Tibial artery (tissue), 4 donors: ENCODE data around the gene SGF29.
"Not testable (repeated sequence)": the region's sequence is repeated elsewhere in the genome, so short reads cannot be mapped to it uniquely, and the experiment has no call there.

ENCODE experiments used
- DNase-seq, 2 donors: peaks; one replicate each; pipeline ENCODE4 v3.0.0-alpha.2; 2019
- H3K27ac ChIP-seq, 2 donors: fragments of 200-600 bp; sonication (generic) in 1 of 2; 1 replicate in 1 of 2; 2 replicates in 1 of 2; pipeline ENCODE4 v1.5.1; 2018 to 2019; ENCODE audit warnings: mild to moderate bottlenecking in 1 of 2
- H3K27me3 ChIP-seq, 2 donors: fragments of 200-600 bp; sonication (generic) in 1 of 2; one replicate each; pipeline versions ENCODE4 v1.5.1 to v1.6.0; 2016 to 2019
- H3K36me3 ChIP-seq, 3 donors: fragments of 200-600 bp; sonication (generic) in 2 of 3; one replicate each; pipeline ENCODE4 v1.5.1; 2016 to 2019; ENCODE audit warnings: mild to moderate bottlenecking in 2 of 3
- H3K4me1 ChIP-seq, 4 donors: fragments of 200-600 bp; sonication (generic) in 2 of 4; 1 replicate in 3 of 4; 2 replicates in 1 of 4; pipeline ENCODE4 v1.5.1; 2016 to 2019
- H3K4me3 ChIP-seq, 2 donors: fragments of 200-600 bp; sonication (generic) in 1 of 2; 1 replicate in 1 of 2; 2 replicates in 1 of 2; pipeline ENCODE4 v1.5.1; 2018 to 2019; ENCODE audit warnings: mild to moderate bottlenecking in 2 of 2
- H3K9me3 ChIP-seq, 3 donors: fragments of 200-600 bp; sonication (generic) in 1 of 3; one replicate each; pipeline ENCODE4 v1.5.1; 2016 to 2019
- CTCF ChIP-seq, 2 experiments: fragments of 200-600 bp in 1 of 2; fragments of 450-650 bp in 1 of 2; IDR thresholded peaks; one replicate each; pipeline ENCODE4 v1.5.1; 2017 to 2019; ENCODE audit warnings: antibody characterized with exemption in 2 of 2, mild to moderate bottlenecking in 1 of 2, moderate library complexity in 1 of 2
- intact Hi-C: fragments of 100-400 bp; cut with DNase I; formaldehyde crosslinking; loops from one replicate; pipeline ENCODE4 v1.15.0; 2023; ENCODE audit warnings: low total_unique reads

SGF29 gene

GRCh38 chr16:28609631-28610594 lies 56.2 kb downstream of the SGF29 start, which contains the start of gene SULT1A1:
SULT1A1 (minus strand) TSS chr16:28610044; CDS start chr16:28608855, 1,189 bp downstream.
- Histone ChIP-seq H3K9me3 (no peaks in the 10 kb centered on the region), H3K36me3 (no peaks in the 10 kb centered on the region), H3K27ac (no peak within 1 kb of the TSS), H3K27me3 (peaks cover 0 to 12% of the 10 kb centered on the region in 2 donors), H3K4me1 (peaks cover 0 to 6% (median 0%) of the 10 kb centered on the region in 4 donors), H3K4me3 (peak within 1 kb of the TSS; percentile 18 to 40)
- TF ChIP-seq CTCF (IDR thresholded peaks at IDR 0.05): no peak
- intact Hi-C loops: loop anchor here (5.0 kb wide), 1 partner anchor 38 kb away; no protein-coding TSS in a partner anchor
- DNase-seq: peak in 1 of 2 donors; percentile 58

- Histone ChIP-seq H3K27ac (no peak overlapping the region), H3K4me1 (peaks cover 0 to 6% (median 0%) of the 10 kb centered on the region in 4 donors), H3K4me3 (no peak overlapping the region), H3K36me3 (no peaks in the 10 kb centered on the region), H3K27me3 (peaks cover 0 to 12% of the 10 kb centered on the region in 2 donors), H3K9me3 (no peaks in the 10 kb centered on the region)
- intact Hi-C loops: no loop called here
- no peak for DNase-seq
- TF ChIP-seq CTCF (IDR thresholded peaks at IDR 0.05): no peak
These were observed 57.0 kb downstream of the SGF29 start for GRCh38 chr16:28610595-28611191.

- DNase-seq, H3K27ac ChIP-seq, H3K27me3 ChIP-seq, intact Hi-C loops, H3K4me3 ChIP-seq, H3K9me3 ChIP-seq, H3K4me1 ChIP-seq, H3K36me3 ChIP-seq: not testable (repeated sequence)
These were observed 58.9 kb downstream of the SGF29 start for GRCh38 chr16:28612359-28613280.

- H3K36me3 ChIP-seq, DNase-seq, H3K27me3 ChIP-seq, H3K4me3 ChIP-seq, intact Hi-C loops, H3K4me1 ChIP-seq, H3K9me3 ChIP-seq, H3K27ac ChIP-seq: not testable (repeated sequence)
These were observed 60.2 kb downstream of the SGF29 start for GRCh38 chr16:28613912-28614311.

- H3K27ac ChIP-seq, H3K9me3 ChIP-seq, DNase-seq, H3K4me1 ChIP-seq, intact Hi-C loops, H3K27me3 ChIP-seq, H3K4me3 ChIP-seq, H3K36me3 ChIP-seq: not testable (repeated sequence)
These were observed 60.8 kb downstream of the SGF29 start for GRCh38 chr16:28614561-28614960.

GRCh38 chr16:28615486-28616223 lies 61.9 kb downstream of the SGF29 start:
- H3K27ac ChIP-seq, intact Hi-C loops, H3K4me1 ChIP-seq, H3K4me3 ChIP-seq, H3K9me3 ChIP-seq, H3K27me3 ChIP-seq, H3K36me3 ChIP-seq: not testable (repeated sequence)
- peak in 1 of 2 donors; percentile 54 for DNase-seq
- peak; percentile 63 to 69 for TF ChIP-seq CTCF (IDR thresholded peaks at IDR 0.05)

- H3K4me3 ChIP-seq, DNase-seq, intact Hi-C loops: not testable (repeated sequence)
These were observed 62.5 kb downstream of the SGF29 start for GRCh38 chr16:28616224-28616577.

More at GRCh38 chr16:28616224-28616577, 62.5 kb downstream of the SGF29 start:
- not testable (repeated sequence) for H3K27ac ChIP-seq, H3K4me1 ChIP-seq, H3K27me3 ChIP-seq, H3K36me3 ChIP-seq, H3K9me3 ChIP-seq
